Prostate gland (tissue), 2 donors: ENCODE measurements around the gene DST. TPM values are rescaled to one million over a fixed set of nuclear protein-coding genes. Genes with fewer than 3 reads are reported as not detected.

Experiments
- DNase-seq: peaks from one replicate; pipeline ENCODE4 v3.0.0-alpha.2; 2019; ENCODE audit warnings: low spot score
- H3K27ac ChIP-seq, 2 donors: fragments of 200-600 bp; sonication (generic); 2 replicates each; pipeline ENCODE4 v1.5.1; 2017 to 2019
- H3K27me3 ChIP-seq: fragments of 200-600 bp; sonication (generic); replicated peaks from 2 replicates; pipeline ENCODE4 v1.5.1; 2019; ENCODE audit not compliant: insufficient read depth
- H3K36me3 ChIP-seq, 2 donors: fragments of 200-600 bp; sonication (generic); 1 replicate in 1 of 2; 2 replicates in 1 of 2; pipeline versions ENCODE4 v1.5.1 to v1.8.1; 2017 to 2019
- H3K4me1 ChIP-seq: fragments of 200-600 bp; sonication (generic); replicated peaks from 2 replicates; pipeline ENCODE4 v1.5.1; 2019
- H3K4me3 ChIP-seq, 2 donors: fragments of 200-600 bp; sonication (generic); 2 replicates each; pipeline ENCODE4 v1.5.1; 2017 to 2019
- H3K9me3 ChIP-seq: fragments of 200-600 bp; sonication (generic); 2 replicates; pipeline ENCODE4 v1.5.1; 2017
- POLR2A ChIP-seq: fragments of 450-650 bp; IDR thresholded peaks from one replicate; pipeline ENCODE4 v1.6.1; 2016; ENCODE audit warnings: antibody characterized with exemption, mild to moderate bottlenecking
- POLR2AphosphoS5 ChIP-seq: sonication (generic); formaldehyde crosslinking; IDR thresholded peaks from one replicate; pipeline ENCODE4 v1.6.1; 2017; ENCODE audit warnings: antibody characterized with exemption
- WGBS: methylation state at CpG from one replicate; pipeline ENCODE4 v1.1.5; 2018; 5-methylcytosine and 5-hydroxymethylcytosine counted together
- intact Hi-C: fragments of 100-400 bp; cut with DNase I; formaldehyde crosslinking; loops from one replicate; pipeline ENCODE4 v1.14.2; 2022
- total RNA-seq, 2 donors: library from RNA; depleted of rRNA; stranded (reverse); fragments of >200 nt; gene quantifications; one replicate each; pipeline ENCODE4 v1.1.0, GENCODE V29; 2016
- TF ChIP-seq, protein P1 (sequence below), 4 experiments: fragments of 200-600 bp in 2 of 4; fragments of 450-650 bp in 2 of 4; sonication (generic) in 2 of 4; IDR thresholded peaks; 1 replicate in 3 of 4; 2 replicates in 1 of 4; pipeline ENCODE4 v1.5.1; 2016 to 2019; ENCODE audit warnings: antibody characterized with exemption in 4 of 4, mild to moderate bottlenecking in 2 of 4, moderate library complexity in 2 of 4

Gene DST
- total RNA-seq, 2 donors from 2014 or later = 131 to 242 TPM

DNA sequence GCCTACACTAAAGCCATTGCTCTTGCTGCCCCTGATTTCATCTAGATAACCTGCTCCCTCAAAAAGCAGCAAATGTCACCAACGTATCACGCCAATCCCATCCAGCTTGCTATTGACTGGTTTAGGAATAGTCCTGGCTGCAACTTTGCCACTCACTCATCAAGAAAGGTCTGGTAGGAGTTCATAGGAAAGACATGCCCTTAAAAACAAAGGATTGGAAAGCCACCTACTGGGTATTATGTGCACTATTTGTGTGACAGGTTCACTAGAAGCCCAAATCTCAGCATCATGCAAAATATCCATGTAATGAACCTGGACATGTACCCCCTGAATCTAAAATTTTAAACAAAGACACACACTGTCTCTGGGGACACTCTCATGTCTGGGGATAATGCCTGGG, 224.9 kb downstream of the DST start:
- WGBS = 96% methylated on average over 2 of the region's 2 CpGs
- Histone ChIP-seq H3K4me3 (no peak overlapping the region), H3K27ac (no peak overlapping the region), H3K36me3 (no peaks in the 10 kb centered on the region), H3K4me1 (no peaks in the 10 kb centered on the region), H3K9me3 (no peaks in the 10 kb centered on the region), H3K27me3 (no peaks in the 10 kb centered on the region)
- intact Hi-C loops = no loop called here
- DNase-seq = no peak
- no peak for TF ChIP-seq POLR2AphosphoS5
- no peak for TF ChIP-seq POLR2A
- TF ChIP-seq, protein P1, sequence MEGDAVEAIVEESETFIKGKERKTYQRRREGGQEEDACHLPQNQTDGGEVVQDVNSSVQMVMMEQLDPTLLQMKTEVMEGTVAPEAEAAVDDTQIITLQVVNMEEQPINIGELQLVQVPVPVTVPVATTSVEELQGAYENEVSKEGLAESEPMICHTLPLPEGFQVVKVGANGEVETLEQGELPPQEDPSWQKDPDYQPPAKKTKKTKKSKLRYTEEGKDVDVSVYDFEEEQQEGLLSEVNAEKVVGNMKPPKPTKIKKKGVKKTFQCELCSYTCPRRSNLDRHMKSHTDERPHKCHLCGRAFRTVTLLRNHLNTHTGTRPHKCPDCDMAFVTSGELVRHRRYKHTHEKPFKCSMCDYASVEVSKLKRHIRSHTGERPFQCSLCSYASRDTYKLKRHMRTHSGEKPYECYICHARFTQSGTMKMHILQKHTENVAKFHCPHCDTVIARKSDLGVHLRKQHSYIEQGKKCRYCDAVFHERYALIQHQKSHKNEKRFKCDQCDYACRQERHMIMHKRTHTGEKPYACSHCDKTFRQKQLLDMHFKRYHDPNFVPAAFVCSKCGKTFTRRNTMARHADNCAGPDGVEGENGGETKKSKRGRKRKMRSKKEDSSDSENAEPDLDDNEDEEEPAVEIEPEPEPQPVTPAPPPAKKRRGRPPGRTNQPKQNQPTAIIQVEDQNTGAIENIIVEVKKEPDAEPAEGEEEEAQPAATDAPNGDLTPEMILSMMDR (IDR thresholded peaks at IDR 0.05) = no peak

DNA sequence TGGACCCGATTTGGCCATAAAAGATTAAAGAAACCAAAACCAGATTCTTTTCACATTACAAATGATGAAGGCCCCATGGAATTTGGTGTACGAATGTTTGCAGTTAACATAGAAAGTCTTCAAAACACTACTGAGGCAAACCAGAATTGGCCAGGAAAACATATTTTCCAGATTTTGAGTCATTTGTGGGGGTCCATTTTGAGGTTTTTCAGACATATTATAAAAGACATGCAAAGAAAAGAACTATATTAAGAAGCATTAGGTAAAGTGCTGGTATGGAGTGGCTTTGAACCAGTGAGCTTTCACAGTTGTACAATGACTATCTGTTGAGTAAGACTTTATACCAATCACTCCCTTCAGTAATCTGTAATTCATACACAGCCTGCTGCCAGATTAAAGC, 226.4 kb downstream of the DST start:
- Histone ChIP-seq H3K27ac (no peak overlapping the region), H3K27me3 (no peaks in the 10 kb centered on the region), H3K36me3 (no peaks in the 10 kb centered on the region), H3K9me3 (no peaks in the 10 kb centered on the region), H3K4me1 (no peaks in the 10 kb centered on the region), H3K4me3 (no peak overlapping the region)
- 69% methylated on average over 2 of the region's 2 CpGs for WGBS
- DNase-seq = no peak
- intact Hi-C loops = no loop called here
- TF ChIP-seq, protein P1 (IDR thresholded peaks at IDR 0.05) = no peak
- no peak for TF ChIP-seq POLR2AphosphoS5

DNA sequence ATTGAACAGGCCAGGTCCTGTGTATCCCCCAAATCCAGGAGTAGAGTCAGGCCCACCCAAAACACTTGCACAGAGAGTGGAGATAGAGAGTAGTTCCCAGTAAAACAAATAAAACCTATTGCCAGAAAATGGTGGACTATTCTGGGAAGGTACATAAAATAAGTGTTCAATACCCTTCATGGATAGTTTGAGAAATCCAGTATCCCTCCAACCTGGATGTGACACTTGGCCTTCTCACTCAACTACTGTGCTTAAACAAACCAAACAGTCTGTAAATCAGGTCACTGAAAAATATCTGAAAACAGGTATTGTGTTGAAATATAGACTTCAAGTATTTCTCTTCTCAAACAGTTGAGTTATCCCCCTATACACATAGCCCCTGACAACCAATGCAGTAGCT, 233.7 kb downstream of the DST start:
- H3K4me3 ChIP-seq = no peak overlapping the region
- H3K4me1 ChIP-seq = peaks cover 1% of the 10 kb centered on the region
- TF ChIP-seq POLR2AphosphoS5 = no peak
- no peak for TF ChIP-seq POLR2A
- TF ChIP-seq, protein P1 (IDR thresholded peaks at IDR 0.05) = no peak
- no peaks in the 10 kb centered on the region for H3K9me3 ChIP-seq
- intact Hi-C loops = no loop called here
- H3K27me3 ChIP-seq = no peaks in the 10 kb centered on the region
- H3K36me3 ChIP-seq = no peaks in the 10 kb centered on the region
- no peak for DNase-seq
- no peak overlapping the region for H3K27ac ChIP-seq
